Stimulated activated CD8-positive, alpha-beta memory T cell treated with anti-CD3 and anti-CD28 coated beads, Interleukin-12 subunit alpha, Interleukin-12 subunit beta, amount 100 ng/mL, for 1 hour (primary cell): ENCODE data around the gene DGKI.

Source experiments
- DNase-seq: peaks from one replicate; pipeline ENCODE4 v3.0.0-alpha.2; 2020; ENCODE audit warnings: low read depth

Gene DGKI

DNA sequence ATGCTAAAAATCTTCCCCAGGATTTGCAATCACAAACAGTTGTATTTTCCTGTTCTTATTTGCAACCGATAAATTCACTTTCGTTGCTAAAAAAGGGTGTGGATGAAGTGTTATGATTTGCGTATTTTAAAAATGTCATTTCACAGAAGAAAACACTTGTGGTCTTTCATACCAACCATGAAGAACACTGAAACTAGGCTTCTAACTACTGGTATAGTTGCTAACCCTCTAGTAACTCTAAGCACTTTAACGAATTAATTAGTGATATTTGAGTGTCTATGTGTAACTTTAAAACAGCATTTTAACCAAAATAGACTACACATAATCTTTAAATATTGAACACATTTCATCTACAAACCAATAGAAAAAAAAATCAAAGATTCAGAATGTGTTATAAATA lies 315.1 kb downstream of the DGKI start:
- no peak for DNase-seq

DNA sequence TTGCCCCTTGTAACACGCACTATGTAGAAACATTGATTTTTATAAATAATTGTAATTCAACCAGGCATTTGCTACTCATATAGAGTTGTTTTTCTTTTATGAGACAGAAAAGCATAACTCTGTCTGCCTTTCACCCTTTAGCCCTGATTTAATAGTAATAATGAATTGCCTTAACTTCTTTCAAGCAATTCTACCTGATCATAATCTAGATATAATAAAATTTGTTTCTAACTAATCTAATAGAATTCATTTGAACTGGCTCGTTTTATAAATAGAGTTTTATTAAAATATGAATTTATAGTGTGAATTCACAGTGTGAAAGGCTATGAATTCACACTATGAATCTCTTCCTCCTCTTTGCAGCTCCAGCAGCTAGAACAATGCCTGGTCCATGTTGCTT lies 319.1 kb downstream of the DGKI start:
- no peak for DNase-seq

GRCh38 chr7:137523171-137523570 lies 323.6 kb downstream of the DGKI start:
- no peak for DNase-seq

DNA sequence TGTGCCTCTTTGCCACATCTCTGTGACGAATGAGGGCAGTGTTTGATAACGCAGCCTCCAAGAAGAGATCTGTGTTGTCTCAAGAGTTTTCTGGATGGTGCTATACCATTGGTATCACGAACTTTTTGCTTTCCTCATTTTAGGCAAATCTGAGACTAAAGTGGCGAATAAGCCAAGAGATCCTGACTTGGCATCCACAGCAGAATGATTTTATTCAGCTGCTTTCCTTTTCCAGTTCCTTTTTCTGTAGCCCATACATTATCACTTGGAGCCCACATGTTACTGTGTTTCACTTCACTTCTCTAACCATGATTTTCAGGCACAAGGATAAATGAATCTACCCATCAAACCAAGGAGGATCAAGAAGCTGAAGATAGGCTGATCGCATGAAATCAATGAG lies 325.3 kb downstream of the DGKI start:
- DNase-seq: no peak

DNA sequence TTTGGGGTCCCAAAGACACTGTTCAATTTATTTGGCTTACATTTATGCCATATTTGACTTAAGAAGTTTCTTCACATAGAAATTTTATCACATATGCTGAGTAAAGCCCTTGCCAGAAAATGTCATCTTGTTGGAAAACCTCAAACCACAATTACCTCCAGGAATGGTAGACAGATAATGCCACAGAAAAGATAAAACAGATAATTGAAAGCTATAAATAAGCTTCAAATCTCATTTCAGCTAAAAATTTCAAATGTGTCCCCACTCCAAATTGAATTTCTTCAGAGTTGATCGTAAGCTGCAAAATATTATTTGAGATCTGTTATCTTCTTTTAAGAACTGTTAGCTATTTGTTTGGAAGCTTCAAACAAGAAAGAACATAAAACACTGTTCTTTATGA lies 326.8 kb downstream of the DGKI start:
- no peak for DNase-seq

DNA sequence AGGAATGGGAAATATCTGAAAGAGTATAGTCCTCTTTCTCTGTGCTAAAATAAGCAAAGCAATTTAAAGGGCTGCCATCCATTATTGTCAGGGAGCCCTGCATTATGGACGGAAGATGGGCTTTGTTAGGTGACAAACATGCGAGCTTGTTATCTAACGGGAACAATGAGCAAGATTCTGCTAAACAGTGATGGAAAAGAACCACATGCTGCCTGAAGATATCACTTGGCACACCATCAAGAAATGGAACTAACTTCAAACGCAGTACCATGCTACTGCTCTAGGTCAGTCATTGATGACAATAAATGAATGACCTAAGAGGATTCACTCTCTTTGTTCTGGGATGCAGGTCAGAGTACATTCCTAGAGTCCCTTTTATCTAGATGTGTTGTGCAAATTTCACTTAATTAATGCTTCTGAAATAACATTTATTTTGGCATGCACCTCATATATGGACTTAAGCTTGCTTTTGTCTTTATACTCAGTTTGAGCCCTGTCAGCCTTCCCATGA lies 327.5 kb downstream of the DGKI start:
- no peak for DNase-seq

DNA sequence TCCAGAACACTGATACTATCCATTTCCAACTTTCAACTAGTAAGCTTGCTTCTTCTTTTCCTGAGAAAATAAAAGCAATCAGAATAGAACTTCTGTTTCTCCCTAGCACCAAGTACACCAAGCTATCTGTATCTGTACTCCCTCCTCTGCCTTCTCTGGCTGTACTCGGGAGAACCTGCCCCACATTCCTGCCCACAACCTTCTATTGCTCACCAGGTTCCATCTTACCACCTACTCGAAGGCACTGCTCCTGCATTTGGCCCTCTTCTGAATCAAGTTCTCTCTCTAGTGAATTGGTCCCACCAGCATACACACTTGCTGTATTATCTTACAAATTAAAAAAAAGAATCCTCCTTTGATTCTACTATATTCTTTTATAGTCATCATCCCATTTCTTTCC lies 333.7 kb downstream of the DGKI start:
- DNase-seq: no peak

DNA sequence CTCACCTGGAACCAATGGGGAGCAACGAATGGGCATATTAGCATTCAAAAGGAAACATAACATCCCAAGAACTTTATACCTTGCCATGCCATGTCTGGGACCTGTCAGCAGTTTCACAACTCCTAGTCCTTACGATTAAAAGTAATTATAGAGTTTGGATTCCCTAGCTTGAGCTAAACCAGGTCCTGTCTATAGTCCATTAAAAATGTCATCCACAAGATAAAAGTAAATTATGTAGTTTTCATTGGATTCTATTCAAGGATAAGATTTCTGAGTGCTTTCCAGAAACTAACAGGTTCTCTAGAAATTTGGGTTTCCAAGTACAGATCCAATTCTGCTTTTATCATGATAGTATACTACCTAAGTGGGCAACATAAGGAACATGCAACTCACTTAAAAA lies 339.7 kb downstream of the DGKI start:
- DNase-seq: no peak

GRCh38 chr7:137506031-137506430 lies 340.7 kb downstream of the DGKI start:
- no peak for DNase-seq

DNA sequence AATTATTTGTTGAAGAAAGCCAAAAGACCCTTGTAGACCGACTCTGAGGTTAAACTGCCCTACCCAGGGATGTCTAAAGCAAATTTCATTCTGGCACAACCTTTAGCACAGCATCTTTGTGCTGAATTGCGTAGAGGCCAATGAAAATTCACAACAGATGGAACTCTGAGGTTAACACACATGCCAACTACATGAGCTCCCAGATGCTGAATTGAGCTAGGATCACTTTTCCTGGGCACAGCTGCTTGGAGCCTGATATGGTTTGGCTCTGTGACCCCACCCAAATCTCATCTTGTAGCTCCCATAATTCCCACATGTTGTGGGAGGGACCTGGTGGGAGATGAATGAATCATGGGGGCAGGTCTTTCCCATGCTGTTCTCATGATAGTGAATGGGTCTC lies 345.2 kb downstream of the DGKI start:
- no peak for DNase-seq

DNA sequence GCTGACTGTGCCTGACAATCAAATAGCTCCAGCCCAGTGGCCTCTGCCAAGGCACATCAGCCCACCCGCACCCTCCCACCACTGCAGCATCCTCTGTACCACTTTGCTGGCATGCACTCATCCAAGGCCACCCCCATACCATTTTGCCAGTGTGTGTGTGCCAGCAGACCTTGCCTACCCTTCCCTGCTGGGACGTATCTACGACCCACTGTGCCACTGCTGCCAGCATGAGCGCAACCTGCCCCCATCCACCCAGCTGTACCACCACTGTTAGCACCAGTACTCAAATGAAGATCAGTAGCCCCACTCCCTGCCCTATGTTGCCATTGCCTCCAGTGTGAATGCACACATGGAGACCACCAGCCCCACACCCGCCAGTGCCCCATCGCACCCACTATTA lies 353.9 kb downstream of the DGKI start:
- no peak for DNase-seq

- DNase-seq: no peak
Observed at GRCh38 chr7:137489880-137490279, 356.9 kb downstream of the DGKI start.

DNA sequence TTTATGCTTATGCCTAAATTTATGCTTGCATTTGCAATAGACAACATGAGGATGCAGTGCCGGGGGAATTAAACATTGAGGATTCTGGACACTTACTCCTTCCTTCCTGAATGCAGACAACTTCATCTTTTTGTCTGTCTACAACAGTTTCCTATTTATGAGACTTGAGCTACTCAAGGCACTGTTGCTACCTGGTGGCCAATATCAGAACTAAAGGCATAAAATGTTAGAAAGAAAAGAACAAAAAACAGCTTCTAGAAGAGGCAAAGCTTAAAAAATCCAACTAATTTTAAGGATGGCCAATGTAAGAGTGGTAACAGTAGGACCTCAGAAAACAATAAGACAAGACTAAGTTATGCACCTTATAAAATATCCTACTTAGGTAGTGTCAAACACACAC lies 358.7 kb downstream of the DGKI start:
- DNase-seq: no peak

GRCh38 chr7:137485818-137486217 lies 361.0 kb downstream of the DGKI start:
- DNase-seq: no peak

- no peak for DNase-seq
Observed at GRCh38 chr7:137484326-137484725, 362.4 kb downstream of the DGKI start.

DNA sequence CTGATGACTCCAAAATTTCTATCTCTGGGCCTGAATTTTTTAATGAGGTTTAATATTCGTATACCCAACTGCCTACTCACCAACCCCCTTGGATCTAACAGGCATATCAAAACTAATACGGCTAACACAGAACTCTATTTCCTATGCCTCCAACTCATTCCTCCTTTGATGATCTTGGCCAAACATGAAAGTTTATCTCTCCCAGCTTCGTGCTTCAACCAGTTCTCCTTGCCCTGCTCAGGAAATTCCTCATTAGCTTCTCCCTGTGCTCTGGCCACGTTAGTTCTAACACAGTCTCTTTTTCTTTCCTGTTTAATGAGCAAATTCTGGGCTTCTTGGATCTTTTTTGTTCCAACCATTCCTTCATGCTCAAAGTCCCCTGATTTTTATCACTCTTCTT lies 364.3 kb downstream of the DGKI start:
- no peak for DNase-seq

GRCh38 chr7:137480824-137481365 lies 365.9 kb downstream of the DGKI start:
- no peak for DNase-seq

- no peak for DNase-seq
Observed at GRCh38 chr7:137480401-137480800, 366.4 kb downstream of the DGKI start.

DNA sequence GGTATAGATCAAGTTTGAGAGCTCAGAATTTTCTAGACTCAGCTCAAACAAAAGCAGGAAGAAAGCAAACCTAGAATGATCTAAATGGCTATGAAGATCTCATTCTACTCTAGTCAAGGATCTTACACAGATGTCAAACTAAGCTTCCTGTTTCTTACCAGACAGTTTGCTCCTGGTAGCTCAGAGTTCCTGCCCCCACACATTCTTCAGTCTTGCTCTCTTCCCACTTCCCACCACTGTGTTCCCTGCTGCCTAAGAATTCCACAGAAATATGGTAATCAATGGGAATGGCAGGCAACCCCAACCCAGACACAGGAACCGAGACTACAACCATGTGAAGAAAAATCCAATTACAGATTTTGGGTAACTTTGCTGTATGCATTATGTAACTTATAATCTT lies 369.8 kb downstream of the DGKI start:
- no peak for DNase-seq

DNA sequence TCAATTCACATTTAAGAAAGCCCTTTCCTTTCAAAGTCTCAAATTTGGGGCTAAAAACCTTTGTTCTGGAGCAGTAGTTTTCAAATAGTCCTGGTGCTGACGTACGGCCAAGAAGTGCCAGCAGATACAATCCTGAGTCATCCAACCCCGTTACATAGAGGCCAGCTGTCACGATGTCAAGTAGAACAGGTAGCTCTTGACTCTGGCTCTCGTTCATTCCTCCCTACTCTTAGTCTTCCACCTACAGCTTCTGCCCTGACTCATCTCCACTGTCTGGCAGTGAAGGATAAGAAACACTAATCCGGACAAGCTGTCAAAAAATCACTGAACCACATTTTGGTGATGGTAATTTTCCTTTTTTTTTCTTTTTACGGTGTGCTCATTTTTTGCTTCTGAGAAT lies 370.8 kb downstream of the DGKI start:
- DNase-seq: no peak

GRCh38 chr7:137474540-137475026 lies 372.2 kb downstream of the DGKI start:
- no peak for DNase-seq

DNA sequence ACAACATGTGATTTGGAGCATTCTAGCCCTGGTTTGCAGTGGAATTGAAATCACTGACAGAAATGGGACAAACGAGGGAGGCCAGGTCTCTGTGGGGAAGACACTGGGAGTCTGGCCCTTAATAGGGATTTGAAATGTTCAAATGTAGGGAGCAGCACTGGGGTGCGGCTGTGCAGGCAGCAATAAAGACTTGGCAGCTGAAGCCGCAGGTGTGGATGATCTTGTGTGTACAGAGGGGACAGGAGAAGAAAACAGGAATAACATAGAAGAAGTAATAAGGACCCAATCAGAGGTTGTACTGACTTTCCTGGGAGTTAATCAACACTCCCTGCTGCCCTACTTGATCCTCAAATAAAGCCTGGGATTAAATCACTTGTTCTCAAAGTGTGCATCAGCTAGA lies 375.6 kb downstream of the DGKI start:
- DNase-seq: no peak

DNA sequence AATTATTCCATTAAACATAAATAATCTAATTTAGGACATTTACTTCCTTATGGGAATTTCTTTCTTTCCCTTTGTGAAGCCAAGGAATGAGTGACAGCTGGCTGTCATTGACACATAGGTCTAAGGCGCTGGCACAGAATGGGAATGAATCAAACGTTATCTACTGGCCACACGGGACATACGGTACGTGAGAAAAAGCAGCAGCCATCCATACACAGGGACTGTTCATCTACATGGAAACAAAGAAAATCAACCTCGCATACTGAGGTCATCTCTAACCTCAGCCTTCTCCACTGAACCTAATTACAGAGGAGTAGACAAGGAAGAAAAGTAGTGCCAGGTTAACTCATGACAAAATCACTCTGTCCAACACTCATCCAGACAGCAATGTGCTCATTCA lies 376.9 kb downstream of the DGKI start:
- DNase-seq: no peak

DNA sequence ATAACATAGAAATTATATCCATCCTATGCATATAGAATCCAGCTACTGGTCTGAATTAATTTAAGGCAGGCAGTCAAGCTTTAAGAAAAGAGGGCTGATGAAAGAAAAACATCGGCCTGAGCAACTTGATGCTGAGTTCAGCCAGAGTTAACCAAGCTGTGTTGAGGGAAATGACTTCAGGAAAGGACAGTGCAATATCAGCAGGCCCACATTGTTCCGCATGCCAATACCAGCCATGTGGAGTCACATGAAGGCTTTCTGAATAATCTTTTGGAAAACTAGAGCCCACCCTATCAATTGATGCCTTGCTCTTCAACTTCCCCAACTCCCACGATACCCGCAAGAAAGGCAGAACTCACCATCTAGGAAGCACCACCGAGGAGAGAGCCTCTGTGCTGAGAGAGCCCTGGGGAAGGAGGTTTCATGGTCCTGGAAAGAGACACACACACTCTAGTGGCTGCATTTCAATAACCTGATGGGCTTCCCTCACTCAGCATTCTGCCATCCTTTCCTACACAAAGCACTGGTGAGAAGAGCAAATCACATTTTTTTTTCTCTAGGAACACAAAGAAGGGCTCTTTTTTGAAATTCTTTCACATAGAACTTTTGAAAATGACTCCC lies 377.5 kb downstream of the DGKI start:
- DNase-seq: no peak
